Esophagus muscularis mucosa (tissue), 4 donors: ENCODE measurements around the gene GHR.

Source experiments
- CTCF ChIP-seq, 3 experiments: fragments of 200-600 bp in 2 of 3; fragments of 450-650 bp in 1 of 3; sonication (generic) in 2 of 3; IDR thresholded peaks; one replicate each; pipeline ENCODE4 v1.5.1; 2017 to 2019; ENCODE audit warnings: antibody characterized with exemption in 3 of 3, mild to moderate bottlenecking in 2 of 3, moderate library complexity in 1 of 3
- EP300 ChIP-seq: sonication (generic); formaldehyde crosslinking; IDR thresholded peaks from one replicate; pipeline ENCODE4 v1.6.1; 2017; ENCODE audit warnings: antibody characterized with exemption
- POLR2A ChIP-seq: fragments of 450-650 bp; IDR thresholded peaks from one replicate; pipeline ENCODE4 v1.6.1; 2017; ENCODE audit warnings: antibody characterized with exemption, moderate library complexity, mild to moderate bottlenecking, low read depth

GRCh38 chr5:42604171-42604711 is 181.0 kb downstream of the GHR start:
- TF ChIP-seq EP300 (no peak), CTCF (IDR thresholded peaks at IDR 0.05) (no peak), POLR2A (no peak)
